ENCODE results near the gene ZFP64.

ZFP64 gene

GRCh38 chr20:52103335-52103912 is 88.2 kb downstream of the ZFP64 start:
- no peak for DNase-seq

- DNase-seq: no peak
Observed at GRCh38 chr20:52102559-52102958, 89.0 kb downstream of the ZFP64 start.

GRCh38 chr20:52102126-52102525 is 89.5 kb downstream of the ZFP64 start:
- DNase-seq: no peak
